ENCODE results near the gene MORN1. TPM values are rescaled to one million over a fixed set of nuclear protein-coding genes. Genes with fewer than 3 reads are reported as not detected.
A peak's percentile ranks its signal among the peaks of the same experiment; 100 is the strongest.

Gene MORN1
- total and polyA plus RNA-seq, 9 of the 15 experiments (the other 6 are each of a cell fraction or from before 2014, with no cell fraction given) = 0.24 to 9.3 (median 4.2) TPM

GRCh38 chr1:2413495-2414296 lies 22.3 kb upstream of the MORN1 start (continued):
- TF ChIP-seq CLOCK (CRISPR knock-in tag; IDR thresholded peaks at IDR 0.05; ENCODE audit: borderline replicate concordance) (no peak), SMAD2 (IDR thresholded peaks at IDR 0.05; ENCODE audit: low read depth, low read length) (no peak), TFAP4 (CRISPR knock-in tag; IDR thresholded peaks at IDR 0.05; ENCODE audit: borderline replicate concordance) (peak; percentile 58; the same call in 1 of the 2 replicates), USF1 (CRISPR knock-in tag; IDR thresholded peaks at IDR 0.05) (peak; percentile 78), RBBP5 (IDR thresholded peaks at IDR 0.05; ENCODE audit: borderline replicate concordance, insufficient read depth, low read length, poor library complexity, severe bottlenecking) (peak; percentile 10), ZNF134 (CRISPR knock-in tag; conservative IDR thresholded peaks at IDR 0.05) (no peak), HIVEP1 (CRISPR knock-in tag; IDR thresholded peaks at IDR 0.05) (no peak), ZNF592 (IDR thresholded peaks at IDR 0.05) (peak; percentile 36), ZFX (CRISPR knock-in tag; IDR thresholded peaks at IDR 0.05) (peak; percentile 20)

Data from K562 (cell line).